Suppressor macrophage (primary cell): ENCODE data around the gene NRG3.
A peak's percentile ranks its signal among the peaks of the same experiment; 100 is the strongest.
"Not testable (repeated sequence)": the region's sequence is repeated elsewhere in the genome, so short reads cannot be mapped to it uniquely, and the experiment has no call there.

Experiments
- DNase-seq, 4 experiments: peaks; one replicate each; pipeline ENCODE4 v3.0.0-alpha.2; 2020 to 2022

Gene NRG3

DNA sequence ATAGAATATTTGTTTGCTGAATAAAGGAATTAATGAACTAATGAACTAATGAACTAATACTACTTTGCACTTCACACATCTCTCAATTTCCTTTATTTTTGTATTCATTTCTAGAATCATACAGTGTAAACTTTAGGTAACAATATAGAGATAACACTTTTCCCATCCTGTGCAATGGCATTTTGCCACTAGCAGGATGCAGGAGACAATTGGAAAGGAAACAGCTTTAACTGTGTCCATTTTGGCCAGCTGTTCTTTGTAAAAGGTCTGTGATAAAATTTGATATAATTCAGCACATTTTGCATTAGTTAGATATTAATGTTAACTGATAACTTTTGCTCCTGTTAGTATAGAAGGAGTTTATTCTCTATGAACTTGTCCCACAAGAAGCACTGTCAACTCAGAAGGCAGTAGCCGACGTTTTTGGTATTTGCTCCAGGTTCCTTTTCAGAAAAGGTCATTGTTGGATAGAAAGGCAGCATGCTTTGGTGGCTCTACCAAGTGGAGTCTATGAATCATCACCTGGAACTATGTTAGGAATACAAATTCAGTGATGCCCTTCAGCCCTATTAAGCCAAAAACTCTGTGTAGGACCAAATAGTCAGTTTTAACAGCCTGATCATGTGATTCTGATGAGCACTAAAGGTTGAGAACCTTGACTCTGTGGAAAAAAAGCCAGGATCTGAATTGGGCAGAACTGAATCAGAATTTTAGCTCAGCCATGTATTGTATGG lies 86.6 kb downstream of the NRG3 start:
- DNase-seq, result no peak

DNA sequence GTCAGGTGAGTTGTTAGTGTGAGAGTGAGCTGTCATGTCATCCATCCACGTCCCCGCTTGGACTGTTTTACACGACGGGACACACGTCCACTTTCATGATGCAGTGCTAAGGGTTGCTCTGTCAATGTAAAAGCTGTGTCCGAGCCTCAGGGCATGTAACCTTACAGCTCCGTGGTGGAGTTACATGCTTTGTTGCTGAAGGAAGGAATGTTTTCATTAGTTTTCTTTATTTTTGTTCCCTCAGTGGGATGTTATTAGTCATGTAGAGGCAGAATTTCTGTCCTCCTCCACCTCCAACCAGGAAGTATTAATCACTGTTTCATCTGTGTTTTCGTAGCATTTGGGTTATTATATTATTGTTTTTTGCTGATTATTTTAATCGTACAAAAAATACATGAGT lies 88.6 kb downstream of the NRG3 start:
- DNase-seq, result no peak

DNA sequence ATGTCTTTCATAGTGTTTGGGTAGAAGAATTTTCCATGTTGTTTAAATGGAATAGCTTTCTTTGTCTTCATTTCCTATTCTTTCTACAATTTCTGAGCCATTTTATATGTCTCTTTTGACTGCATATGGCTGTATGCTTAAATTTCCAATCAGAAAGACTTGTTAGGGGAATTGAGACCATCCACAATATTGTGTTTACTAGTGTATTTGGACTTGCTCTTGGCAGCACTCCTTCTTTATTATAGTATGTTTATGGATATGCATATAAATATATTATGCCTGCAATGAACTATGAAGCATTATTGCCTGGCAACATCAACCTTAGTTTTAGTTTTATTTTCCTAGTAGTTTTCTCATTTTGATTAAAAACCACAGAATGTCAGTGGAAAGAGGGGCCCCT lies 92.7 kb downstream of the NRG3 start:
- no peak for DNase-seq

DNA sequence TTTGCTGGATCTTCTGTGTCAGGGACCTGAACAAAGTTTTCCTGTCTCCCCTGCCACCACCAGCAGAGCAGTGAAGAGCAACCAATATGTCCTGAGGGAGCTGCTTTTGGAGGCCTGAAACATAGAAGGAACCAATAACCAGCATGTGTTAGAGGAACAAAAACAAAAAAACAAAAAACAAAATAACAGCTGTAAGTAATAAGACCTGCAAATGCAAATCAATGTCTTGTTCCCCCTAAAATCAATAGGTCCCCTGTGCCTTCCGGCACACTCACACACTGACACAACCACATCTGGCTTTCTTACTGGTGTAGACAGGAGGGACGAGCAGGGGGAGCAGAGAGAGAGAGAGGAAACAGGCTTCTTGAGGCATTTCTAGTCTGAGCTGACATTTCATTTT lies 94.1 kb downstream of the NRG3 start:
- DNase-seq, result no peak

DNA sequence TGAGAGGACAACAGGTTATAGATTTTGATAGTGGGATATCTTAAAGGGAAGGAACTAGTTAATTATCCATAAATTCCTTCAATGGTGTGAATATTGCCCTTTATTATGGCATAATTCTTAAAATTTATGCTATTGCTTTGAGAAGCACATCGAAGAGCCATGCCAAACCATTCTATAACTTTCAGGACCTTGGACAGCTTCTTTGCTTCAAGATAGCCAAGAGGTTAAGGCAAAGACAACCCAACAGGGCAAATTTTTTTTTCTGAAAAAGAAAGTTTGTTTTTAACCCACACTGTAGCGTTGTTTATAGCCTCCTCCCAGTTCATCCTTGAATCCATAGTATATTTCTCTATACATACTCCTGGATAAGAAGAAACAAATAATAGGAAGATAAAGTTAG lies 103.2 kb downstream of the NRG3 start:
- peak in 2 of 4 experiments; percentile 9 to 13 for DNase-seq

DNA sequence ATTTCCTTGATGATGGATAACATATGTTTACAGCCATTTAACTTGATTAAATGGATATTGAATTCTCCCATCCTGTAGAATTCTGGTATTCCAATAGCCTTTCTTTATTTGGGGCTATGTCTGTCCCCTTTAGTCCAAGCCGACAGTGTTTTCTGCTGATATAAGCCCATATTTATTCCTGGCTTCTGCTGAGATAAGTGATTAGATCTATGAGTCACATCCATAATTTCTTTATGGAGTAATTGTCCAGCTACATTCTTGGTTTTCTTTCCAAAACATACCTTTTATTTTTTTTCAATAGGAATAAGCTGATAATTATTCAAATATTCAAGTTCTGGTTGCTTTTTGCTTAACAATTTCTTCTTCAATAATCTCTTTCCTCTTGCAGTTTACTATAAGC lies 106.7 kb downstream of the NRG3 start:
- no peak for DNase-seq

GRCh38 chr10:81984428-81984827 lies 109.4 kb downstream of the NRG3 start:
- no peak for DNase-seq

- DNase-seq, result no peak
Observed at GRCh38 chr10:81995254-81995653, 120.3 kb downstream of the NRG3 start.

DNA sequence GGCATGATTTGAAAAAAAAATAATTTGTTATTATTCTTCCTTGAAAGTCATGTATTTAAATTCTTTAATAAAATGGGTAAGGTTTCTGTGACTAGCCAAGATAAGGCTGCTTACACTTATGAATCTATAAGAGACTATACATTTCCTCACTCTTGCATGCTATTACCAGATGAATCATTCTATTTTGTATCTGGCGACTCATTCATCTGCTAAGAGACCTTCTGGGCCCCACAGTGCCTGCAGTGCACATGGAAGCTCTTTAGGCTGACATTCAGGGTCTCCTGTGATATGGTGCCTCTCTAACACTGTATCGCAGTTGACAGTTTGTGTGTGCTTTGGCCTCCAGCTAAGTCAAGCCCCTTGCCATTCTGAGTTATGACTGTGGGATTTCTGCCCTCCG lies 121.9 kb downstream of the NRG3 start:
- DNase-seq, result no peak

DNA sequence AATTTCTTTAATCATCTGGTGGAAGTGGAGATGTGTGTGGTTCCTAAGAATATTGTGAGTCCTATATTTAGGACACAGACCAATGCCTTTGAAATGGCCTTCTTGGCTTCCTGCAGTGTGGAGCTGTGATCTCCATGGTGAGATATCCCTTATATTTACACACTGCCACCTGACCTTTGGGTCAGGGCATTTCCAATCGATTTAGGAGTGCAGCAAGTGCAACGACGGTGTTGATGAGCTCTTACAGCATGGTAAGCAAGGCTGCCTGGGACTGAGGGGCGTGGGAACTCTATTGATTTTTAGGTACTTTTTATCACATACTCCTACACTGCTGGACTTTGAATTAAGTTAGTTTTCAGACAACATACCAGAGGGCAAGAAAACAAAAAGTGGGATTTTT lies 146.0 kb downstream of the NRG3 start:
- no peak for DNase-seq

GRCh38 chr10:82027711-82028110 lies 152.7 kb downstream of the NRG3 start:
- no peak for DNase-seq

- DNase-seq, result no peak
Observed at GRCh38 chr10:82037076-82037475, 162.1 kb downstream of the NRG3 start.

DNA sequence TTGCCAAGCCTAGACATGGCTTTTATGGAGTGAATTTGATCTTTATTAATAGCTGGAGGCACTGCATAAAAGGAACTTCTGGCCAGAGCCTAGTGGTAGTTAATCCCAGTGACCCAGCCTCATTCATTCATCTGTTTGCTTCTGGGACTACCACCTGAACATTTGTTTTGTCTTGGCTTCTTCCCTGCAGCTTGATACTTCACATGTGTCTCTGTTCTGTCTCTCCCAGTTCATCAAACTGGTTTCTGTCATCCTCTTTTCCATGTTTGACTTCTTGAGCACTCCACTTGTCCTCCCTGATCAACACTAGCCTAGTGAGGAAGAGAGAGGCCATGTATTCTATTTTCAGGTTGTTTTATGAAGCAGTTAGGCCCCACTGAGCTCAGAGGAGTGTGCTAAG lies 163.6 kb downstream of the NRG3 start:
- DNase-seq, result no peak

DNA sequence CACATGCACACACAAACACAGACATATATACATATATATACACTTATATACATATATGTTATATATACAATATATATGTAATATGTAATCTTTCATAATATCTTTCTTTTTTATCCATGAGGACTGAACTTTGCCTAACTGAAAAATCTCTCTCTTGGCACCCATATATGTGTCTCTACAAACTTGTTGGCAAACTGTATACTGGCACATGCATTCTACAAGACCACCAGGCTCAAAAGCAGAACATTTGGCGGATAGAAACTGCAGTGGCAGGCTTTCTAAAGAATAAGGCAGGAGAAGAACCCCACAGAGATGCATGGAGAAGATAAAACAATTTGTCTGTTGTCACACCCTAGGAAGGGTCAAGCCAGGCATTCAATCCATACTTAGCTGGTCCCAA lies 165.3 kb downstream of the NRG3 start:
- no peak for DNase-seq

DNA sequence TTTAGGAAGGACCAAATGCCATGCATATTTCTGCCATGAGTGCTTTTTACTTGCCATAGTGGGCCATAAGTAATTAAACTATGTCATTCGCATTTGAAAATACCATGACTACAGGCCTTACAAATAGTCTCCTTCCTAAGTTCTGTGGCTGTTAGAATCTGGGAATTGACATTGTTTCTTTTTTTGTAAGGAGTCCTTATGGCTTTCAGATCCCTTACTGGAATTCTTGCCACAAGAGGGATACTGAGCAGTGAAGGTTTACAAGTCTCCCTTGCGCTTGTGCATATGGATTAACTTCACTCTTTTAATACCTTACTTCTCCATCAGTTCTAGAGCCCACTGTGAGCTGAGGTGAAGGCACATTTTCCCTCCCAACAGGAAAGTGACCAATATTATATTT lies 166.0 kb downstream of the NRG3 start:
- no peak for DNase-seq

GRCh38 chr10:82056391-82056790 lies 181.4 kb downstream of the NRG3 start:
- no peak for DNase-seq

GRCh38 chr10:82067192-82067591 lies 192.2 kb downstream of the NRG3 start:
- not testable (repeated sequence) for DNase-seq

DNA sequence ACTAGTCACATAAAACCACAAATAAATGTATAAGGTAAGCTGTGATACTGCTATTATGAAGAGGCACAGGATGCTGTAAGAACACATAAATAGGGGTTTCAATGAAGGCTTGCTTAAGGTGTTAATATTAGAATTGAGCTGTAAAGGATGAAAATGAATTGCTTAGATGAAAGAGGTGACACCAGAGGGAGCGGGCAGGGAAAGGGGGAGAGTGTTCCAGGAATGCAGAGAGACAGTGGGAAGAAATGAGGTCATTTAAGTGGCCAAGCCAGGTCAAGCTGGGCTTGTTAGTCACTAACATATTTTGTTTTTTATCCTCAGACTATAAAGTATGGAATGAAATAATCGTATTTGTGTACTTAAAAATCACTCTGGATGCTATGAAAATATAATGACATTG lies 193.5 kb downstream of the NRG3 start:
- no peak for DNase-seq

GRCh38 chr10:82071231-82071630 lies 196.2 kb downstream of the NRG3 start:
- DNase-seq, result no peak

DNA sequence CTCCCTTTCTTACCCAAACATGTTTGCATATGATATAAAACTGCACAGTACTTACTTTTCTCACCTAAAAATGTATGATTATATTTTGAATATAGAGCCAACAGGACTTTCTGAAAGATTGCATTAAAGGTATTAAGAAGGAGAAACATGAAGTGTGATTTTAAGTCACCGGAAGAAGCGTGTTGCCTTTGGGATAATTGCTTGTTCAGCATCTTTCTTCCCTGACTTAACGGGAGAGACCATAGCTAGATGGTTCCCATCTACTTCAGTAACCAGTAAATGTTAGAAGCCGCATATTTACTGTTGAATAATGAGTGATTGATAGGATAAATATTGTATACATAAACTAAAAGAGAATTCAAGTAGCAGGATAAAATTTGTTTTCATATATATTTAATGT lies 197.1 kb downstream of the NRG3 start:
- DNase-seq, result no peak

DNA sequence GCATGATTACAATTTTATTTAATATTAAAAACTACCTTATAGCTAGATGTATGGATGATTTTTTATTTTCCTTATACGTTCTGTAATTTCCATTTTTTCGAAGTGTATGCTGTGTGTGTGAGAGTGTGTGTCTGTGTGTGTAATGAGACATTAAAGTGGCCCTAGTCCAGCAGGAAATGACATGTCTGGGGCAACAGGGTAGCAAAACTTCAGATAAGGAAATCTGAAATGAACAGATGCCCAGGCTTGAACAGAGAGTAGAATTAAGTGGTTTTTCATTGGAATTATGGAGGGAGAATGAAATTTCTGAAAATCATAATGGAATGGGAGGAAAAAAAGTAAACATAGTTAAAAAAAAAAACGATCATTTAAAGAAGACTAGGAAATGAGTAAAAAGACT lies 200.6 kb downstream of the NRG3 start:
- no peak for DNase-seq

DNA sequence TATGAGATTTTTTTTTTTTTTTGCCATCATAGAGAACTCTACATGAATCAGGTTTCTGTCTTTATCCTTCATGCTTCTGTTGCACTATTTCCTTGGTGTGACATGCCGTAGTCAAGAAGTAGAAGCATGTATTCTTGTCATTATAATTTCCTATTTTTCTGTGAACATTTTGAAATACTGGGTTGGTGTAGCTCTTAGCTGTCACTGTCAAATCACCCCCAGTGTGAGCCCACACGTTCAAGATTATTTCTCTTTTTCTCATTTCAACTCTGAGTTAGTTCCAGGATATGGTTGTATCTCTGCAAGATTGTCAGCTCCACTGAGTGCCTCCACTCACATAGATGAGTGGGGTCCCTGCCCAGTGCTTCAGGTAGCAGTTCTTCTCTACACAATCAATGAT lies 209.5 kb downstream of the NRG3 start:
- no peak for DNase-seq

DNA sequence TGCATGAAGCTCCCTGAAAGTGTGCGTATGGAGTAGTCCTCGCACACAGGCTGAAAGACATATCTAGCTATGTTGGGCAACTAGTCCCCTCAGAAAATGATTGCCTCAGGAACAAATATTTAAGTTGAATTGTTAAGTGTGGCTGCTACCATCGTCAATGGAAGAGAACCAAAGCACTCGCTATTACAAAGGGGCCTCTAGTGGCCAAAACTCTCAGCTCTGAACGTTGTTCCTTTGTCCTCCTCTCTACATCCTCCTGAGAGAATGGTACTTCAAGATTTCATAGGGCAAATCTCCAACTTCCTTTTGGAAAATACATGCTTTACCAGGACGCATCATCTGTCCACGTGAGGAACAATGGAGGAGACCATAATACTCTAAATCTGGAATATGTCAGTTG lies 209.9 kb downstream of the NRG3 start:
- DNase-seq, result no peak

GRCh38 chr10:82089327-82089726 lies 214.3 kb downstream of the NRG3 start:
- no peak for DNase-seq

DNA sequence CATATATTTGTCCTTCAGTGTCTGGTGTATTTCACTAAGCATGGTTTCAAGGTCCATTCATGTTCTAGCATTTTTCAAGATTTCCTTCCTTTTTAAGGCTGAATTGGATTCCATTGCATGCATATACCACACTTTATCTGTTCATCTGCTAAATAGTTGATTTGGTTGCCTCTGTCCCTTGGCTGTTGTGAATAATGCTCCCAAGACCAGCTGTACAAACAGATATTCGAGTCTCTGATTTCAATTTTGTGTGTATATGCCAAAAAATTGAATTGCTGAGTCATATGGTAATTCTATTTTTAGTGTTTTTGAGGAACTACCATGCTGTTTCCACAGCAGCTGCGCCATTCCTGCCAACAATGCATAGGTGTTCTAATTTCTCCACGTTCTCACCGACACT lies 216.4 kb downstream of the NRG3 start:
- no peak for DNase-seq
